ENCODE results near the gene CDON. TPM values are rescaled to one million over a fixed set of nuclear protein-coding genes. Genes with fewer than 3 reads are reported as not detected.
"Not testable (repeated sequence)": the region's sequence is repeated elsewhere in the genome, so short reads cannot be mapped to it uniquely, and the experiment has no call there.

CDON gene
- polyA plus RNA-seq, 3 donors, result 1.3 to 7.3 (median 4.2) TPM

DNA sequence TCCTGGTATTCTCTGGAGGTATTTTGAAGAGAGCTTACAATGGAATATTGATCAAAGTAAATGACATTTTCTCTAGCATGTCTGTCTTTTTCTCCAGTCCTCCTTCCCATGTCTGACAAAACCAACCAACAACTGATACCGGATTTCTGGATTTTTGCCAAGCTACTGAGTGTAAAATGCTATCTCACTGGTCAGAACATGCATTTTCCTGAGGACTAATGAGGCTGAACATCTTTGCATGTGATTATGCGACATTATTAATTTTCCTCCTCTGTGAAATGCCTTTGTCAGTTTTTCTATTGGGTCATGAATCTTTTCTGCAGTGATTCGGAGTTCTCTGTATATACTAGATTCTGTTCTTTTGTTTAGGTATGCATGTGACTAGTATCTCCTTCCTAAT lies 51.4 kb downstream of the CDON start:
- H3K27ac ChIP-seq (ENCODE audit: low read depth, low read length), result no peak overlapping the region
- 66 to 80% (median 72%) methylated on average over 3 of the region's 3 CpGs for WGBS, 3 donors

GRCh38 chr11:126008956-126009355 lies 53.7 kb downstream of the CDON start:
- 80 to 89% (median 84%) methylated on average over 8 of the region's 8 CpGs for WGBS, 3 donors

DNA sequence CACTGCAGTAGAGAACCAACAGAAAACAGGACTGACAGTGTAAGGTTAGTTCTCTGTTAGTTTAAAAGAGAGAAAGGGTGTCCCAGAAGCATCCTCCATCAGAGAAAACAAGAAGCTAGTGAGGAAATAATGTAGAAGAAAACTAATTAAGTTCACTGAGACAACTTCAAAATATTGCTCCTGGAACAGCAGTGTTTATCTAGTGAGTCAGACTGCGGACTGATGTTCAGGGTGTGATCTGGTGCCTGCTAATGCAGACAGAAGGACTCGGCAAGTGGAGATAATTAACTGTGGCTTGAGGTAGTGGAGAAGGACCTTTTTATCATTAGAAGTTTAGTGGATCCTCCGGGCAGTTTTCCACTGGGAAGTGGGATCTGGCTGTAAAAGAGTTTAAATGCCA lies 55.4 kb downstream of the CDON start:
- WGBS, 3 donors, result 46 to 61% (median 48%) methylated on average over 3 of the region's 3 CpGs
- no peak overlapping the region for H3K27ac ChIP-seq (ENCODE audit: low read depth, low read length)

More at GRCh38 chr11:126008956-126009355, 53.7 kb downstream of the CDON start:
- H3K27ac ChIP-seq (ENCODE audit: low read depth, low read length), result no peak overlapping the region

- no peak overlapping the region for H3K27ac ChIP-seq (ENCODE audit: low read depth, low read length)
- 66 to 73% (median 72%) methylated on average over 4 of the region's 4 CpGs for WGBS, 3 donors
Observed at GRCh38 chr11:126006068-126006467, 56.6 kb downstream of the CDON start.

DNA sequence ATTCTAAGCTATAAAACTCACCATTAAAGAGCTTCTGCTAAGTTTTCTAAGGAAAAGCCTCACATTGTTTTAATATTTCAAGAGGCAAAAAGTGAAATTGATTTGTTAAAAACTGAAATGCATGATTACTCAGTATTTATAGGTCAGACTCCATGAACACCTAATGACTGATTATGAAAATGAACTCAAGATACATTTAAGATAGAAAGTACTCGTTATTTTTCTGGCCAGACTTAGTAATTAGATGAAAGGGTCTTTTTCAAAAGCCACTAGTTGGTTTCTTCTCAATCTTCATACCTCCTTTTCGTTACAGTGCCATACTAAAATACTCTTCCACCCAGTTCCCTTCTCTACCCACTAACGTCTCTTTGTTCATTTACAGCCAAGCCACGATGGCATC lies 60.5 kb downstream of the CDON start:
- WGBS, 3 donors, result 76 to 79% (median 78%) methylated on average over 4 of the region's 4 CpGs
- H3K27ac ChIP-seq (ENCODE audit: low read depth, low read length), result no peak overlapping the region

GRCh38 chr11:125999234-125999880 lies 63.3 kb downstream of the CDON start:
- 76 to 85% (median 83%) methylated on average over 6 of the region's 6 CpGs for WGBS, 3 donors

GRCh38 chr11:125998267-125998666 lies 64.4 kb downstream of the CDON start:
- H3K27ac ChIP-seq (ENCODE audit: low read depth, low read length), result no peak overlapping the region

More at GRCh38 chr11:125999234-125999880, 63.3 kb downstream of the CDON start:
- H3K27ac ChIP-seq (ENCODE audit: low read depth, low read length), result no peak overlapping the region

GRCh38 chr11:125995313-125995712 lies 67.4 kb downstream of the CDON start:
- 79 to 84% (median 80%) methylated on average over 5 of the region's 5 CpGs for WGBS, 3 donors
- H3K27ac ChIP-seq (ENCODE audit: low read depth, low read length), result no peak overlapping the region

More at GRCh38 chr11:125998267-125998666, 64.4 kb downstream of the CDON start:
- 90 to 95% (median 94%) methylated on average over 5 of the region's 5 CpGs for WGBS, 3 donors

DNA sequence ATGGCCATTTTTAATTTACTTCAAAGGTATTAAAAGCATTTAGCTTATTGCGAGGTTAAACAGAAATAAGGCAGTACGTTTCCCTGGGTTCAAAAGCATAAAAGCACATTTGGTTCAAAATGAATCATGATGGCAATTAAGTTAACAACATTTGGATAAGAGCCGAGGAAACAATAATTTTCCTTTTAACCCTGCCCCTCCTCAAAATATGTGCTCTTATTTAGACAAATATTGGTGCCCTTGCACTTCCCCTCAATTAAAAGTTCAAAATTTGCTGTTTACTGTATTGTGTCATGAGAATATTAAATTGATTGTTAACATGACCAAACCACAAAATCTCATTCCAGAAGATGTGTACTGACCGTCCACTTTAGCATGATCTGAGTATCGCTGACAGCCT lies 68.2 kb downstream of the CDON start:
- 83 to 87% (median 85%) methylated on average over 5 of the region's 5 CpGs for WGBS, 3 donors

GRCh38 chr11:125992893-125993292 lies 69.8 kb downstream of the CDON start:
- 88 to 94% (median 91%) methylated on average over 7 of the region's 7 CpGs for WGBS, 3 donors
- H3K27ac ChIP-seq (ENCODE audit: low read depth, low read length), result no peak overlapping the region

More for the DNA sequence above, 68.2 kb downstream of the CDON start:
- H3K27ac ChIP-seq (ENCODE audit: low read depth, low read length), result no peak overlapping the region

- no peak overlapping the region for H3K27ac ChIP-seq (ENCODE audit: low read depth, low read length)
- 49 to 67% (median 56%) methylated on average over 3 of the region's 3 CpGs for WGBS, 3 donors
Observed at GRCh38 chr11:125990244-125990643, 72.4 kb downstream of the CDON start.

DNA sequence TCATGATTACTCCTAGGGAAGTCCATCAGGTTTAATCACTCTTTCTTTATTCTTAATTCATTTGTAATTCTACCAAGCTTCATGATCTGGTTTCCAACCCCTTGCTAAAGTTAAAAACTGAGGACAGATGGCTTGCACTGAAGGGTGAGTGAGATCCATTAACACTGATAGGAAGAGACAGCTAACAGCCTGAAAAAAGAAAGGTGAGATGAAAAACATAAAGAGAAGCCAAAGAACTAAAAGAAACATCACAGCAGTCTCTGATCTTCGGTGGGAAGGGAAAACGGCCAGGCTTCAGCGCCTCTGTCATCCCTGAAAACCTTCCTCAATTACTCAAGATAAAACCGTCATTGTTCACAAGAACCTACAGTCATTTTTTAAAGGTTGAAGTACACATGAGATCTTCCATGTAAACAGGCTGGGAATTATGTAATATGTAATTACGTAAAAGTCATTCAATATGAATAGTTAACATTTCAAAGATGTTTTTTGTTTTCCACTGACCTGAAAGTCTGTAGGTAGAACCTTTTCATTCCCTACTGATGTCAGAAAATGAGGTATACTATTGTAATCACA lies 75.5 kb downstream of the CDON start:
- H3K27ac ChIP-seq (ENCODE audit: low read depth, low read length), result no peak overlapping the region
- WGBS, 3 donors, result 50 to 74% (median 60%) methylated on average over 5 of the region's 5 CpGs

GRCh38 chr11:125985956-125986355 lies 76.7 kb downstream of the CDON start:
- WGBS, 3 donors, result 95 to 99% (median 97%) methylated on average over 6 of the region's 6 CpGs
- H3K27ac ChIP-seq (ENCODE audit: low read depth, low read length), result not testable (repeated sequence)

GRCh38 chr11:125982348-125982730 lies 80.3 kb downstream of the CDON start:
- 90 to 95% (median 94%) methylated on average over 3 of the region's 3 CpGs for WGBS, 3 donors

DNA sequence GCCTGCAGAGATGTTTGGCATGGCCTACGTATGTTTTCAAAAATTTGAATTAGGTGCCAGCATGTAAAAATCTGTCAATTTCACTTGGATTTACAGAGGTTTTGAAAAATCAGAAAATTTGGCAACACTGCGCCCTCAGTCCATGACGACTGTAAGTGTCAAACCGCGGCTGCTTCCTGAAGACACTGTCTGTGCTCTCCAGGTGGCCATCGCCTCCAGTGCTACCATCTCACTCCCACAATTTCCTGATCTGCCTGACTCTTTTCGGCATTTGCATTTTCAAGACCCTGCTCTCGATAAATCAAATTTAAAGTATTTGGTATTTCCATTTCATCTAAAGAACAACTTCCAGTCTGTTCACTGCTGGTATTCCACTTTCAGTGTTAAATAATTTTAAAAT lies 82.2 kb downstream of the CDON start:
- 85 to 91% (median 91%) methylated on average over 8 of the region's 8 CpGs for WGBS, 3 donors
- no peak overlapping the region for H3K27ac ChIP-seq (ENCODE audit: low read depth, low read length)

More at GRCh38 chr11:125982348-125982730, 80.3 kb downstream of the CDON start:
- H3K27ac ChIP-seq (ENCODE audit: low read depth, low read length), result no peak overlapping the region

- 80 to 90% (median 85%) methylated on average over 3 of the region's 3 CpGs for WGBS, 3 donors
- no peak overlapping the region for H3K27ac ChIP-seq (ENCODE audit: low read depth, low read length)
Observed at GRCh38 chr11:125979511-125979910, 83.2 kb downstream of the CDON start.

DNA sequence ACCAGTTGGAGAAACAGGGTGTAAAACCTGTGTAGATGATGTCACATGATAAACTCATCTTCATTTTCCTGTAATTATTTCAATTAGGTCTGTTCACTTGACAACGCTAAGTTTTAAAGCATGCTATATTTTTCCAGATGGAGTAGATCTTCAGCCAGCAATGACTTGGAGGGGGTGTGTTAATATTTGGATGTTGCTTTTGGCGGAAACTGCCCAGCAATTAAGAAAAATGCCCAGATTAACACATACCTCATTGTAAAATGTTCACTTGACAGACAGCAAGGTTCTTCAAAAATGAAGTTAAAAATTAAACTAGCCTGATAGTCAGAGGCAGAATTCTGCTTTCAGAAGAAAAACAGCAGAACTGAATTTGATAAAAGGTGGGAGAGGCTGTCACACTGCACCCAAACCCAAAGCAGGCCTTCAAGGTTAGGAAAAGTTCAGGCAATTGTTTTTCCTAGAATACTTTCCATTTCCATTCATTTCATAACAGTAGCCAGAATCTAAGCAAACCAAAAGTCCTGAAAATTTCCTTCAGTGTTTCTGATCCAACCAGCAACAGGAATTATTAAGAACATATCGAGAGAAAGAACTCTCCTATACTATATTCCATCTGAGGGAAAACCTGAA lies 83.8 kb downstream of the CDON start:
- 59 to 75% (median 67%) methylated on average over 3 of the region's 3 CpGs for WGBS, 3 donors
- H3K27ac ChIP-seq (ENCODE audit: low read depth, low read length), result no peak overlapping the region

- H3K27ac ChIP-seq (ENCODE audit: low read depth, low read length), result no peak overlapping the region
- WGBS, 3 donors, result 63 to 80% (median 65%) methylated on average over 6 of the region's 6 CpGs
Observed at GRCh38 chr11:125978181-125978716, 84.4 kb downstream of the CDON start.

GRCh38 chr11:125977333-125977732 lies 85.3 kb downstream of the CDON start:
- WGBS, 3 donors, result 86 to 90% (median 88%) methylated on average over 3 of the region's 3 CpGs
- H3K27ac ChIP-seq (ENCODE audit: low read depth, low read length), result no peak overlapping the region

Measured in adipose tissue (tissue), 3 donors.